ENCODE data around the gene GMCL2. TPM values are rescaled to one million over a fixed set of nuclear protein-coding genes. Genes with fewer than 3 reads are reported as not detected.

Gene GMCL2
- total and polyA plus RNA-seq, 4 donors = not detected

- H3K36me3 ChIP-seq (ENCODE audit: control insufficient read depth in 4 of 4, insufficient read depth in 3 of 4, low read depth in 1 of 4, low read length in 3 of 4) = peaks cover 23 to 68% (median 55%) of the 10 kb centered on the region in 4 donors
- 87% methylated on average over 5 of the region's 5 CpGs for WGBS
- no peak for TF ChIP-seq MAX (IDR thresholded peaks at IDR 0.05)
- TF ChIP-seq ATF3 (IDR thresholded peaks at IDR 0.05) = no peak
- no peak for TF ChIP-seq SP1 (IDR thresholded peaks at IDR 0.05)
- TF ChIP-seq GABPA (IDR thresholded peaks at IDR 0.05 in 1 of 2, conservative IDR thresholded peaks at IDR 0.05 in 1 of 2) = no peak
- no peak for TF ChIP-seq RXRA (IDR thresholded peaks at IDR 0.05)
- TF ChIP-seq TAF1 (conservative IDR thresholded peaks at IDR 0.05) = no peak
- TF ChIP-seq RAD21 (IDR thresholded peaks at IDR 0.05) = no peak
- no peak for TF ChIP-seq FOXA1 (IDR thresholded peaks at IDR 0.05)
- no peaks in the 10 kb centered on the region for H3K27me3 ChIP-seq (ENCODE audit: control insufficient read depth in 4 of 4, insufficient read depth in 4 of 4, low read length in 3 of 4)
- H3K9me3 ChIP-seq (ENCODE audit: control insufficient read depth in 4 of 4, low read length in 3 of 4) = no peaks in the 10 kb centered on the region
- H3K27ac ChIP-seq (ENCODE audit: low read depth in 1 of 2, low read length in 2 of 2) = no peak overlapping the region
- H3K4me3 ChIP-seq (ENCODE audit: low read depth in 1 of 3, low read length in 3 of 3) = no peak overlapping the region
- H3K9ac ChIP-seq (ENCODE audit: low read depth in 1 of 2, low read length in 2 of 2) = no peak overlapping the region
- H3K4me1 ChIP-seq (ENCODE audit: control insufficient read depth in 4 of 4, insufficient read depth in 4 of 4, low read length in 3 of 4) = peaks cover 17 to 51% (median 43%) of the 10 kb centered on the region in 4 donors
- DNase-seq (ENCODE audit: low spot score) = no peak
Measured at GRCh38 chr5:178208540-178209227, 21.5 kb upstream of the GMCL2 start.

- no peak for TF ChIP-seq ATF3 (IDR thresholded peaks at IDR 0.05)
- TF ChIP-seq TAF1 (conservative IDR thresholded peaks at IDR 0.05) = no peak
- TF ChIP-seq GABPA (IDR thresholded peaks at IDR 0.05 in 1 of 2, conservative IDR thresholded peaks at IDR 0.05 in 1 of 2) = no peak
- no peak for TF ChIP-seq HNF4A (conservative IDR thresholded peaks at IDR 0.05)
- no peak for TF ChIP-seq EGR1 (IDR thresholded peaks at IDR 0.05; ENCODE audit: low read depth in 2 of 2)
- TF ChIP-seq SP1 (IDR thresholded peaks at IDR 0.05) = no peak
- TF ChIP-seq FOXA2 (IDR thresholded peaks at IDR 0.05) = no peak
- TF ChIP-seq NR2F2 (IDR thresholded peaks at IDR 0.05) = no peak
- no peak for TF ChIP-seq MAX (IDR thresholded peaks at IDR 0.05)
- TF ChIP-seq RXRA (IDR thresholded peaks at IDR 0.05) = no peak
- TF ChIP-seq HNF4G (IDR thresholded peaks at IDR 0.05) = no peak
- TF ChIP-seq ZBTB33 (IDR thresholded peaks at IDR 0.05) = no peak
- TF ChIP-seq REST (IDR thresholded peaks at IDR 0.05) = no peak
- TF ChIP-seq JUND (IDR thresholded peaks at IDR 0.05) = no peak
- TF ChIP-seq FOXA1 (IDR thresholded peaks at IDR 0.05) = no peak
- TF ChIP-seq CTCF (IDR thresholded peaks at IDR 0.05; ENCODE audit: low read depth, low read length, missing input control) = no peak
- TF ChIP-seq RAD21 (IDR thresholded peaks at IDR 0.05) = no peak
- TF ChIP-seq YY1 (IDR thresholded peaks at IDR 0.05) = no peak
- H3K9ac ChIP-seq (ENCODE audit: low read depth in 1 of 2, low read length in 2 of 2) = no peak overlapping the region
- H3K4me1 ChIP-seq (ENCODE audit: control insufficient read depth in 4 of 4, insufficient read depth in 4 of 4, low read length in 3 of 4) = peaks cover 12 to 43% (median 36%) of the 10 kb centered on the region in 4 donors
- no peak for DNase-seq (ENCODE audit: low spot score)
- no peaks in the 10 kb centered on the region for H3K9me3 ChIP-seq (ENCODE audit: control insufficient read depth in 4 of 4, low read length in 3 of 4)
- H3K27me3 ChIP-seq (ENCODE audit: control insufficient read depth in 4 of 4, insufficient read depth in 4 of 4, low read length in 3 of 4) = no peaks in the 10 kb centered on the region
- peaks cover 23 to 64% (median 54%) of the 10 kb centered on the region in 4 donors for H3K36me3 ChIP-seq (ENCODE audit: control insufficient read depth in 4 of 4, insufficient read depth in 3 of 4, low read depth in 1 of 4, low read length in 3 of 4)
- WGBS = 87% methylated on average over 1 of the region's 1 CpG
- no peak overlapping the region for H3K4me3 ChIP-seq (ENCODE audit: low read depth in 1 of 3, low read length in 3 of 3)
- no peak overlapping the region for H3K27ac ChIP-seq (ENCODE audit: low read depth in 1 of 2, low read length in 2 of 2)
Measured at GRCh38 chr5:178207917-178208280, 20.7 kb upstream of the GMCL2 start.

Data from liver (tissue), 9 donors.